Activated CD8-positive, alpha-beta T cell treated with anti-CD3 and anti-CD28 coated beads for 36 hours (primary cell): Measurements from ENCODE around the gene GCM1. TPM values are rescaled to one million over a fixed set of nuclear protein-coding genes. Genes with fewer than 3 reads are reported as not detected.

ENCODE experiments used
- ATAC-seq: fragments of 200-7000 bp; cut with Tn5 transposase; one replicate; pipeline ENCODE4 v1.10.0; 2021; ENCODE audit warnings: mild to moderate bottlenecking, moderate library complexity
- CTCF ChIA-PET: fragments of 350-600 bp; sonication (Branson Sonifier 250); formaldehyde crosslinking; loops from one replicate; lab custom pipeline; 2021; ENCODE audit warnings: antibody characterized with exemption; lab: Charles Lee
- POLR2A ChIA-PET: fragments of 350-600 bp; sonication (Branson Sonifier 250); formaldehyde crosslinking; loops from one replicate; lab custom pipeline; 2021; ENCODE audit warnings: antibody characterized with exemption; lab: Charles Lee
- DNase-seq: peaks from one replicate; pipeline ENCODE4 v3.0.0-alpha.2; 2020
- H3K27ac Mint-ChIP-seq: one replicate; pipeline ENCODE4 v1.8.0; 2021; ENCODE audit warnings: mild to moderate bottlenecking, mixed read lengths
- H3K27me3 Mint-ChIP-seq: one replicate; pipeline ENCODE4 v1.8.0; 2021; ENCODE audit warnings: mixed read lengths
- H3K36me3 Mint-ChIP-seq: one replicate; pipeline ENCODE4 v1.8.0; 2021; ENCODE audit warnings: low read depth, mixed read lengths
- H3K4me1 Mint-ChIP-seq: one replicate; pipeline ENCODE4 v1.8.0; 2021; ENCODE audit warnings: low read depth, mixed read lengths
- H3K4me3 Mint-ChIP-seq: one replicate; pipeline ENCODE4 v1.8.0; 2021; ENCODE audit warnings: mild to moderate bottlenecking, moderate library complexity, mixed read lengths
- H3K9me3 Mint-ChIP-seq: one replicate; pipeline ENCODE4 v1.8.0; 2021; ENCODE audit warnings: mixed read lengths
- CTCF ChIP-seq: fragments of 200-600 bp; IDR thresholded peaks from one replicate; pipeline ENCODE4 v1.8.0; 2022; ENCODE audit warnings: antibody characterized with exemption, mild to moderate bottlenecking
- intact Hi-C: fragments of 100-400 bp; cut with micrococcal nuclease; formaldehyde crosslinking; loops from one replicate; pipeline ENCODE4 v1.10.0; 2022
- total RNA-seq, 2 experiments: library from RNA; stranded (reverse); gene quantifications; one replicate each; pipeline ENCODE4 v1.2.3, GENCODE V29; 2021

The GCM1 gene
- total RNA-seq, 2 experiments from 2014 or later = not detected

GRCh38 chr6:53112871-53113270 is 35.8 kb downstream of the GCM1 start:
- Mint-ChIP-seq H3K9me3 (peaks cover 7% of the 10 kb centered on the region), H3K4me3 (no peak overlapping the region), H3K4me1 (peaks cover 7% of the 10 kb centered on the region), H3K36me3 (no peaks in the 10 kb centered on the region), H3K27me3 (no peaks in the 10 kb centered on the region), H3K27ac (no peak overlapping the region)
- DNase-seq (no peak), ATAC-seq (no peak)
- intact Hi-C loops = no loop called here
- no peak for TF ChIP-seq CTCF
- CTCF ChIA-PET = no interaction called here
- POLR2A ChIA-PET = no interaction called here

- no peak for TF ChIP-seq CTCF
- DNase-seq = peak; percentile 30
- Mint-ChIP-seq H3K27ac (no peak overlapping the region), H3K27me3 (no peaks in the 10 kb centered on the region), H3K9me3 (peaks cover 7% of the 10 kb centered on the region), H3K36me3 (no peaks in the 10 kb centered on the region), H3K4me3 (no peak overlapping the region), H3K4me1 (peaks cover 7% of the 10 kb centered on the region)
- peak; percentile 45 for ATAC-seq
- ChIA-PET CTCF (interaction anchor here (1.1 to 1.4 kb wide), 3 partner anchors 58 to 381 kb away, joined by 3 to 5 read pairs (median 4); no protein-coding TSS in a partner anchor), POLR2A (no interaction called here)
- intact Hi-C loops = no loop called here
Observed at GRCh38 chr6:53112404-53112803, 36.2 kb downstream of the GCM1 start.

- Mint-ChIP-seq H3K27ac (no peak overlapping the region), H3K4me1 (peaks cover 7% of the 10 kb centered on the region), H3K9me3 (peaks cover 7% of the 10 kb centered on the region), H3K27me3 (no peaks in the 10 kb centered on the region), H3K4me3 (no peak overlapping the region), H3K36me3 (no peaks in the 10 kb centered on the region)
- no peak for TF ChIP-seq CTCF
- intact Hi-C loops = no loop called here
- no peak for ATAC-seq
- no peak for DNase-seq
- ChIA-PET CTCF (interaction anchor here (1.1 to 1.4 kb wide), 3 partner anchors 59 to 381 kb away, joined by 3 to 5 read pairs (median 4); no protein-coding TSS in a partner anchor), POLR2A (no interaction called here)
Observed at GRCh38 chr6:53111865-53112264, 36.8 kb downstream of the GCM1 start.

GRCh38 chr6:53109612-53110011 is 39.0 kb downstream of the GCM1 start:
- no peak for TF ChIP-seq CTCF
- intact Hi-C loops = no loop called here
- ATAC-seq = no peak
- Mint-ChIP-seq H3K4me1 (peaks cover 7% of the 10 kb centered on the region), H3K9me3 (peaks cover under 1% of the 10 kb centered on the region), H3K36me3 (no peaks in the 10 kb centered on the region), H3K27me3 (no peaks in the 10 kb centered on the region), H3K4me3 (no peak overlapping the region), H3K27ac (no peak overlapping the region)
- ChIA-PET POLR2A (no interaction called here), CTCF (no interaction called here)
- no peak for DNase-seq

GRCh38 chr6:53107091-53107490 is 41.5 kb downstream of the GCM1 start:
- H3K36me3 Mint-ChIP-seq = no peaks in the 10 kb centered on the region
- DNase-seq (no peak), ATAC-seq (no peak)
- intact Hi-C loops = no loop called here
- CTCF ChIA-PET = interaction anchor here (1.5 kb wide), 2 partner anchors 45 to 187 kb away, joined by 3 to 5 read pairs; no protein-coding TSS in a partner anchor
- no peaks in the 10 kb centered on the region for H3K9me3 Mint-ChIP-seq
- no peak overlapping the region for H3K4me3 Mint-ChIP-seq
- POLR2A ChIA-PET = interaction anchor here (0.6 kb wide), 1 partner anchor 404 kb away, joined by 3 read pairs; no protein-coding TSS in a partner anchor
- H3K27ac Mint-ChIP-seq = no peak overlapping the region
- no peak for TF ChIP-seq CTCF
- H3K4me1 Mint-ChIP-seq = no peaks in the 10 kb centered on the region
- H3K27me3 Mint-ChIP-seq = no peaks in the 10 kb centered on the region
